ENCODE measurements around the gene NKD2. TPM values are rescaled to one million over a fixed set of nuclear protein-coding genes. Genes with fewer than 3 reads are reported as not detected.

The NKD2 gene
- total RNA-seq, 2 experiments from 2014 or later: 0.38 TPM

DNA sequence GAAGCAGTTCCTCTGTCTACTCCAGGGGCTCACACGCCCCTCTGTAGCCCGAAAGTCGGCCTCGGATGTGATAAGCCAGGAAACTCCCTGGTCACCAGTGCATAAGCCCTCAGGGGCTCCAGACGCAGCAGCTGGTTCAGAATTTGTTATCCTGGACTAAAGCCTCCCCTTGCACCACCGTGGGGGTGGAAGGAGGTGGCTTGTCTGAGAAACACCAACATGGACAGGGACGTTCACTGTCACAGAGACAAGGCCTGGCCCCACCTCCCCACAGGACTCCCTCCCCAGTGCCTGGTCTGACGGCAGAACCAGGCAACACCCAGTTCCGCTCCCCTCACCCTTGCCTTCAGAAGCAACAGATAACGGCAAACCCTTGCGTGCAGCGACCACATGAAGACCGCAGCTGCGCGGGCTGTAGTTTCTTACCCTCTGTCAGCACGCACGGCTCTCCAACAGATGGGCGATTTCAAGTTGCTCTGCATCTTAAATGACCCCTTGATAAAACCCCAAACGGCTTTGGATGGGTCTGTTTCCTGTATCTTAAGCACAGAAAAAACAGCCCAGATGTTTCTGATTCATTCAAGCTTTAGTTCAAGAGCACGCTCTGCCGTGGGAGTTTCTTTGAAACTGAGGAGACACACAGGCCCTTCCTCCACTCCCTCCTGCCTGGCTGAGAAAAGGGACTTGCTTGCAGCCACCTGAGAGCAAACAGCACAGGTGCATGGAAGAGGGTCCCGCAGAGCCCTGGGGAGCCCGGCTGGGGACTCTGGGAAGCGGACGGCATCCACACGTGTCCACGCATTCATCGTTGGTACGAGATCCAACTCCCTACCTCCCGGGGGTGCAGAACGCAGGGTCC lies 44.7 kb upstream of the NKD2 start:
- intact Hi-C loops (cut with micrococcal nuclease; ENCODE audit: unreplicated experiment): no loop called here
- no peak overlapping the region for H3K4me3 ChIP-seq (ENCODE audit: low read depth, low read length, poor library complexity, severe bottlenecking)
- CTCF ChIA-PET (ENCODE audit: unreplicated experiment): no interaction called here

DNA sequence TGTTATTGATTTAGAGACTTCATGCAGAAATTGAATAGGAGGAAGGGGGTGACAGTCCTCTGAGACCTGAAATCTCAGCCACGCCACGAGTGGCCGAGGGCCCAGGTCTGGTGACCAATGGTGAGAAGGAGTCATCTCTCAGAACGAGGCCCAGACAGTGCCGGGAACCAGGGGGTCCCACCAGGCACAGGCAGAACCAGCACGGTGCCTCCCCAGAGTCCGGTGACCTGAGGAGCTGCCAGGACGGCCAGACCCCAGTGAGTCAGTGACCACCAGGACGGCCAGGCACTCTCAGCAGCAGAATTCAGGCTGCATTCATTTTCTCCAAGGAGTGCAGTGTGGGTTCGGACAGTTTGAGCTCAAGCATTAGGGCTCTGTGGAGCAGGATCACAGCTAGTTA lies 43.8 kb upstream of the NKD2 start:
- ChIA-PET CTCF (ENCODE audit: unreplicated experiment) (interaction anchor here (0.5 kb wide), 1 partner anchor 516 kb away, joined by 3 read pairs; no protein-coding TSS in a partner anchor), POLR2A (no interaction called here)
- H2AFZ ChIP-seq (ENCODE audit: low read length): no peak overlapping the region
- H3K9me3 ChIP-seq (ENCODE audit: low read length): no peaks in the 10 kb centered on the region
- H3K36me3 ChIP-seq (ENCODE audit: insufficient read depth, low read length): no peaks in the 10 kb centered on the region
- no peaks in the 10 kb centered on the region for H4K20me1 ChIP-seq (ENCODE audit: insufficient read depth, low read length)
- H3K27ac ChIP-seq (ENCODE audit: low read depth, low read length, poor library complexity, severe bottlenecking): no peak overlapping the region
- intact Hi-C loops (cut with micrococcal nuclease; ENCODE audit: unreplicated experiment): no loop called here
- BruUV-seq (replicated peaks): no TSS peak
- H3K4me2 ChIP-seq (ENCODE audit: low read length): no peak overlapping the region
- H3K79me2 ChIP-seq (ENCODE audit: insufficient read depth, low read depth, low read length): no peaks in the 10 kb centered on the region
- H3K4me1 ChIP-seq (ENCODE audit: insufficient read depth, low read length, poor library complexity, severe bottlenecking): no peaks in the 10 kb centered on the region
- TF ChIP-seq CTCF (conservative IDR thresholded peaks at IDR 0.05; ENCODE audit: low read length) (no peak), EZH2phosphoT487 (IDR thresholded peaks at IDR 0.05; ENCODE audit: borderline replicate concordance, low read depth, low read length) (no peak)
- no peak for DNase-seq (ENCODE audit: low spot score)
- H3K4me3 ChIP-seq (ENCODE audit: low read depth, low read length, poor library complexity, severe bottlenecking): no peak overlapping the region
- no peaks in the 10 kb centered on the region for H3K9me2 ChIP-seq (ENCODE audit: insufficient read depth, low read length)

More for the DNA sequence above, 44.7 kb upstream of the NKD2 start:
- Histone ChIP-seq H4K20me1 (ENCODE audit: insufficient read depth, low read length) (no peaks in the 10 kb centered on the region), H3K36me3 (ENCODE audit: insufficient read depth, low read length) (no peaks in the 10 kb centered on the region), H3K27ac (ENCODE audit: low read depth, low read length, poor library complexity, severe bottlenecking) (no peak overlapping the region), H3K4me2 (ENCODE audit: low read length) (no peak overlapping the region), H3K9me2 (ENCODE audit: insufficient read depth, low read length) (no peaks in the 10 kb centered on the region), H3K9me3 (ENCODE audit: low read length) (no peaks in the 10 kb centered on the region), H2AFZ (ENCODE audit: low read length) (no peak overlapping the region), H3K79me2 (ENCODE audit: insufficient read depth, low read depth, low read length) (no peaks in the 10 kb centered on the region), H3K4me1 (ENCODE audit: insufficient read depth, low read length, poor library complexity, severe bottlenecking) (no peaks in the 10 kb centered on the region)
- POLR2A ChIA-PET: no interaction called here
- no TSS peak for BruUV-seq (replicated peaks)
- no peak for DNase-seq (ENCODE audit: low spot score)
- TF ChIP-seq CTCF (conservative IDR thresholded peaks at IDR 0.05; ENCODE audit: low read length) (no peak), EZH2phosphoT487 (IDR thresholded peaks at IDR 0.05; ENCODE audit: borderline replicate concordance, low read depth, low read length) (no peak)

All from OCI-LY7 (cell line).